HG02885 (cell line): ENCODE measurements around the gene TEX51.

ENCODE experiments used
- ATAC-seq: cut with Tn5 transposase; IDR thresholded peaks from one replicate; pipeline ENCODE4 v1.9.1; 2021; ENCODE audit warnings: mild to moderate bottlenecking; ENCODE audit not compliant: unreplicated experiment, poor library complexity

Gene TEX51

GRCh38 chr2:126946318-126947102 lies 47.8 kb downstream of the TEX51 start:
- ATAC-seq: no peak

GRCh38 chr2:126947103-126947429 lies 48.4 kb downstream of the TEX51 start:
- no peak for ATAC-seq

- ATAC-seq: no peak
These were observed 51.1 kb downstream of the TEX51 start for GRCh38 chr2:126949775-126950174.

GRCh38 chr2:126950504-126950903 lies 51.8 kb downstream of the TEX51 start:
- ATAC-seq: no peak
